ENCODE results near the gene TRIO.

The TRIO gene

GRCh38 chr5:14401639-14402038 is 258.5 kb downstream of the TRIO start:
- DNase-seq: no peak

DNA sequence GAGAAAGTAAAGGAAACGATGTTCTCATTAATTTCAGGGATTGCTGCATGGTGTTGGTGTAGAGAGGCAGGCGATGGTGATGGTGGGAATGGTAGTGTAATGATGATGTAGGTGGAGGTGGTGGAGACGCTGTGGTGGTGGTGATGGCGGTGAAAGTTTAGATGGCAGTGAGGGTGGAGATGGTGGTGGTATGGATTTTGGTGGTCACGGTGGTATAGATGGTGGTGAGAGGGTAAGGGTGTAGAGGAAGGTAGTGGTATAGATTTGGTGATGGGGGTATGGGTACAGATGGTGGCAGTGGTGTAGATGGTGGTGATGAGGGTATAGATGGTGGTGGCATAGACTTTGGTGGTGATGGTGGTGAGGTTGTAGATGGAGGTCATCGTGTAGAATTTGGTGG is 259.3 kb downstream of the TRIO start:
- no peak for DNase-seq

DNA sequence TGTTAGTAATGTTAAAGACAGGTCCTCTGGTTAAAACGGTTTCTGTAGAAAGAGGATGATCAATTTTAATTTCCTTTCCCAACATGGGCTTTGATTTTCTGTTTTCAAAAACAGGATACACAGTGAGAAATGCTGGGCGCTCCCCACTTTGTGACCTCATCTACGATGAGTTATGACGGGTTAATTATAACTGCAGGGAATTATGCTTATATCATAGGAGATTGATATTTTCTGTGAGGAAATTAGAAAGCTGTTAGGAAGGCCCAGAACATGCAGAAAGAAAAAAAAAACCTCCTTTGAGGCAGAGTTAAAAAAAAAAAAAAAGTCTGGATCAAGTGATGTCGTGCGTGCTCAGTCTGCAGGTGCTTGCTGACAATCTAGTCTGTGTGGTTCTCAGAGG is 261.6 kb downstream of the TRIO start:
- no peak for DNase-seq

- DNase-seq: no peak
These were observed 262.1 kb downstream of the TRIO start for GRCh38 chr5:14405267-14405666.

DNA sequence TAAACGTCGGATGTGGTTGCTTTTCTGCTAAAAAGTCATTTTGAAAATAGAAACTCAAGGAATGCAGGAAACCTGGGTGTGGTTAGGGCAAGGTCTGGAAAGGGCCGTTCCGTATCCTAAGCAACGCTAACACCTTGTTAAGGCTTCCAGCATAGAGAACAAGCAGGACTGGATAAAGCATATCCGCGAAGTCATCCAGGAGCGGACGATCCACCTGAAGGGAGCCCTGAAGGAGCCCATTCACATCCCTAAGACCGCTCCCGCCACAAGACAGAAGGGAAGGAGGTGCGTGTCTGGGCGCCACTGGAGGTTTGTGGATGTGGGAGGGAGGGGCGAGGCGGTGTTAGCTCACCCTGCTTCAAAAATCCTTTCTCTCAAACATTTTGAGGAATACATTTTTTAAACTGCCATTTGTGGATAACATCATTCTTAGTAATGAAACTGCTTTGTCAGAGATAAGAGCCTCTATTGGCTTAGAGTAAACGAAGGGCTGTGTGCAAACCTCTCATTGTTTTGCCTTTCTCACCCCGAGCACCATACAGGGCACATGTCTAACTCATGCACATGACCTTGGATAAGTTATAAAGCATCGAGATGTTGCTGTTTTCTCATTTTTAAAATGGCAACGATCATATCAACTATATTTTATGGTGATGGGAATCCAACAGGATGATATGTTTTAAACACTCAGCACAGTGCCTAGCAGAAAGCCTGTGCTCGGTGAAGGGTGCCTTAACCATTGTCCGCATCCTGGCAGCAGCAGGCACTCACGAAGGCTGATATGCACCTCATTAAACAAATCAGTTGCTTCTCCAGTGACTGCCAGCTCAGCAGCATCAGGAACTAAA is 262.8 kb downstream of the TRIO start:
- no peak for DNase-seq

GRCh38 chr5:14406554-14406849 is 263.4 kb downstream of the TRIO start:
- no peak for DNase-seq

DNA sequence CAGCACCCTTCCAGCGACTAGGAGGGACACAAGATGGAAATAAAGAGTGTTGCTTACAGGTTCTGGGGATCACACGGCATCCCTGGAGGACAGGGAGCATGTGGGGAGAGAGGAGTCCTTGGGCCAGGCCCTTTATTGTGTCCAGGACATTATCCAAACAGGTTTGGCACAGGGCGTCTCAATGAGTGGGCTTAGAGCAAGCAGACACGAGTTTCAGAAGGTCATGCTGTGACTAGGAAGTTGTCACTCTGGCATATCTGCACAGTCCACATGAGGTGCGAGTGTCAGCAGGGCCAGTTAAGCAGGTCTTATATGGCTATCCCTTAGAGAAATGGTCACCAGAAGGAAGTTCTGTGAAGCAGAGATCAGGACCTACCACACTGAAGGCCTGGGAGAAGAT is 263.9 kb downstream of the TRIO start:
- no peak for DNase-seq

DNA sequence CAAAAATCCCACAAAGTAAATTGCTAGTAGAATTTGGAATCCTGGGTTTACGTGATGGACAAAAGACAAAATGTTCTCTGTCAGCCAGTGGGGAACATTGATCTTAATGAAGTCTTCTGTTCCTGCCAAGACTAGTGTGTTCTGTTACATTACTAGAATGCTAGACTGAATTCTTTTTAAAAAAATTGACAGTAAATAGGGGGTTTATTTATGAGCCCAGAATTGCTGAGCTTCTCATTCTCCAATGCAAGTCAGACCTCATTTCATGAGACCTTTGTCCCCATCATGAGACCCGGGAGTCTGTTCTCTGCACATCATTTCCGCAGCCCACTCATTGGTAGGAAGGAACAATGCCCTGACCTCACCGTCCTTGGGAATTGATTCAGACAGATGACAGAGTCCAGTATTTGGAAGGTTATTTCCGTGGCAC is 264.6 kb downstream of the TRIO start:
- DNase-seq: no peak

DNA sequence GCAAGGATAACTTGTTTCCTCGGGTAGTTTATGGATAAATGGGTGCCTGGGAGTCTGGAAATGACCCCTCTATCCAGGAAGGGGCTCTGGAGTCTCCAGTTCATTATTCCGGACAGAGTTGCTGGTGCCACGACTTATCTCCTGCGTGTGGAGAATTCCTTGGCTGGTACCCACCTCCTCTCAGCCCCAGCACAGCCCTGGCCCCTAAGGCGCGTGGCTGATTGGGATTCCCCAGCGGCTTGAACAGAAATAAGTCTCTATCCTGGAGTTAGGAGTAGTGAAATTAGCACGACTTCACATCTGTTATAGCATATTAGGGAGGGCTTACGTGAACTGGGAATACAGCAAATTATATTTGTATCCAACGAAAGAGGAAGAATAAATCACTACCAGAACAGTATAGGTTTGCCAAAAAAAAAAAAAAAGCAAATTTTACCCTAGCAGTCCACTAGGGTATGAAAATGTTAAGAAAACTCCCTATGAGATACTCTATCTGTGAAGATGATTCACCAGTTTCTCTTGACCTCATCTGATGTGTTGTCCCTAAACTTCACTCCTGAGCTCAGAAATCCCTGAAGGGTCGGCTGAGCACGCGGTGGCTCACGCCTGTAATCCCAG is 265.9 kb downstream of the TRIO start:
- no peak for DNase-seq

DNA sequence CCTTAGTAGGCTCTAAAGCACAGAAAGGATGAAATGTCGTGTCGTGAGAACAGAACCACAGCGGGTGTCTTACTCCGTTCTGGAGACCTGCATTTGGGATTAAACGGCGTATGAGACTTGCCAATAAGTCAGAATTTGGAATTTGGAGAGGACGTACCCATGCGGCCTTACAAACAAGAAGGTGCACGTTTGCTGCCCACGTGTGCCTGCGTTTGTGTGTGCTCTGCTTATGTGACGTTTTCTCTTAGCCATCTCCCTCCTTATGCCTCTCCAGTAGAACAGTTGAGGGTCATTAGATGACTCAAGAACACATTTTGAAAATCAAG is 266.9 kb downstream of the TRIO start:
- DNase-seq: no peak

DNA sequence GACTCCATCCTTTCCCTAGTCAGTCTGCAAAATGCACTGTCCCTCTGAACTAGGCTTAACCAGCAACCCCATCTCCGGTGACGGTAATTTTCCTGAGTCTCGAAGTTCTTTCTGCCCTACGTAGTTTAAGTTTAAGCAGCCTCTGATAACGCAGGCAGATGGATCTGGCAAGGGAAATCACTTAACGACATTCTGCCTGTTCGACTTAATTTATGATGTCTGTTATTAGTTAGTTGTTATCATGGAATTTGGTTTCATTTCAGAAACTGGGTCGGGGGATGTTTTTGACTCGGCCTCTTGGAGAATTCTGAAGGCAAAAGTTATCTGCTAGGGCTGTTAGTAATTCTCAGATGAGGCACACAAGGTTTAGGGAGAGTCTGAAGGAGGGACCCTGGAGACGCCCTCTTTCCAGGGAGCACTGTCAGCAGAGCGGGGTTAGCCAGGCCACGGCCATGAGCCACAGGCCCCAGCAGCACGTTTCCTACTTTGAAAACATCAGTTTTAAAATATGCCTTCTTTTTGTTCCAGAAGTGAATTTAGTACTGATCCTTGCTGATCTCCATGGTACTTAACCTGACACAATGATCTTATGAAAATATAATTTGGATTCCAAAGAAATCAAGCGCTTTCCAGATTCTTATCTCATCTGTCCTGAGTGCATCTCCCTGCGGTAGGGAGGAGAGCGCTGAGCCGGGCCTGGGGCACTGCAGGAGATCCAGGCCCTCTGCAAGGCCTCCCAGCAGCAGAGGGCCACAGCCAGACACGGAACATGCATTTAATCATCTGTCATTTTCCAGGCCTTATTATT is 267.5 kb downstream of the TRIO start:
- no peak for DNase-seq

DNA sequence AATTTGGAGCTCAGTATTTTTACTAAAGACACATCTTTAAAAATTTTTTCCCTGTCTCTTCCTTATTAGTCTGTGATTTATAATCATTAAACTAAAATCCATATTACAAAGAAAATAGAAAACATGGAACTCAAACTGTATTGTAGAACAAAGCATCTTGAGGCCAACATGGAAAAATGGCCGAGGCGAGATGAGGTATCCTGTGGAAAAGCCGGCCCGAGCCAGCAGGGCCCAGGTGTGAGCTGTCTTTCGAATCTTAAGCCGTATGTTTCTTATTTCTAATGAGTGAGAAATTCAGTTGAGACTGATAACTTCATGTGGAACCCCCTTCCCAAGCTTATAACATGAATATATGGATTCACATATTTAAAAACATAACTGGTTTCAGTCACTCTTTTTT is 268.1 kb downstream of the TRIO start:
- DNase-seq: no peak

DNA sequence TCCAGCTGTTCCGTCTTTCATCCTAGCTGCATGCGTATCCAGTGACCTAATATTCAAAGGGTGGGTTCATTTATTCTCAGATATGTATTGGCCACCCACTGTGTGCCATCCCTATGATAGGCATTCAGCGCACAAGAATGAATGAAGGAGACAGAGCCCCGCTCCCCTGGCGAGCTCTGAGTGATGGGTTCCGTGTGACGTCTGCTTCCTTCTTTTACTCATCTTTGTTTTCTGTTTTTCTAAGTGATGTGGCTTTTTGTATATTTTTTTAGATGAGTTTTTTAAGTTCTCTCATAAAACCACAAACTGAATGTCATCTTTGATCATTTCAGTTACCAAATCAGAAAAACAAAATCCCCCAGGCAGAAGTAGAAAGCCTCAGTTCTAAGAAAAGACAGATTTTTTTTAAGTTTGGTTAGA is 270.2 kb downstream of the TRIO start:
- no peak for DNase-seq

- no peak for DNase-seq
These were observed 270.9 kb downstream of the TRIO start for GRCh38 chr5:14414007-14414406.

DNA sequence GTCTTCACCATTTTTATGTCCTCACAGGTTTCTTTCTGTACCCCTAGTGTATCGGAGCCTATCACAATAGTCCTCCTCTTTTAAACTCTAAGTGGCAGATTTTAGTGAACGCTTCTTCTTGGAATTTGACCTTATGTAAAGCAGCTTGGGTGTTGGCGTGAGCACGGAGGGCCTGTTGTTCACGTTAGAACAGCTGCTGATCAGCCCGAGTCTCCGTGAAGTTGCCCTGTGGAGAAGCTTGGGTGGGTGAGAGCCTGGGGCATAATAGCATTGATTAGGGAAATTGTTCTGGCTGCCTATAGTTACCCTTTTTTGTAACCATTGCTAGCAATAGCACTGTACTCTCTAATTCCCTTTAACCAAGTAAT is 271.5 kb downstream of the TRIO start:
- no peak for DNase-seq

GRCh38 chr5:14415024-14415697 is 272.0 kb downstream of the TRIO start:
- no peak for DNase-seq

DNA sequence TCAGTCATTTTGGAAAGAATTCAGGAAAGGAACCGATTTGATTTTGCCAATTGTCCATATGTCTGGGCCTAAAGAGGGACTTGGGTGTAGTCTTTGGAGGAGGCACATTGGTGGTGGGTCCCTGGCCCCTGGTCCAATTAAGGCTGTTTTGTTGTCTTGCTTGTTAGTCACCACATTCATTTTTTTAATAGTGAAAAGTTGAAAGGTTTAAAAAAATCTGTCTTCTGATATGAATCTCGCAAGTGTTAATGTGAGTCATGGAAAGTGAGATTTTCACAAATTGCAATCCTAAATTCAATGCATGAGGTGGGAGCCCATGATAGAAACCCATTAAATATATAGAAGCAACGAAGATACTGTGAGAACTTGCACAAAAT is 272.5 kb downstream of the TRIO start:
- DNase-seq: no peak

- DNase-seq: no peak
These were observed 273.6 kb downstream of the TRIO start for GRCh38 chr5:14416621-14417275.

DNA sequence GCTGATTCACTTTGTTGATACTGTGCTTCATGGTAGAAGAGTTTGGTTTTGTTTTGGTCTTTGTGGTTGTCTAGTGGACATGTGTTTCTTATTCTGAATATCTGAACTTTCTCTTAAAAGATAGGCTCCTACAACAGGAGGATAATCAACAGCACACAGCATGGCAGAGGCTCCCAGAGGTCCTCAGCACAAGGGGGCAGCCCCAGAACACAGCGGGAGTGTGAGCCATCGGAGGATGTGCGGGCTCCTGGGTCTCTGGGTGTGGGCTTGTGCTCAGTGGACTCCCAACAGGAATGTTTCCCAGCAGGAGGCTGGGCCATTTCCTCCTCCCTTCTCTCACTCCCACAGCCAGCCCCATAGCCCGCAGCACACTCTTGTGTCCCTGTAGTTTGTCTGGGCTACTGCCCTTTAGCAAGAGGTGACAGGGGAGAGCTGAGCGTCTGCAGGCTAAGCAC is 274.2 kb downstream of the TRIO start:
- no peak for DNase-seq

DNA sequence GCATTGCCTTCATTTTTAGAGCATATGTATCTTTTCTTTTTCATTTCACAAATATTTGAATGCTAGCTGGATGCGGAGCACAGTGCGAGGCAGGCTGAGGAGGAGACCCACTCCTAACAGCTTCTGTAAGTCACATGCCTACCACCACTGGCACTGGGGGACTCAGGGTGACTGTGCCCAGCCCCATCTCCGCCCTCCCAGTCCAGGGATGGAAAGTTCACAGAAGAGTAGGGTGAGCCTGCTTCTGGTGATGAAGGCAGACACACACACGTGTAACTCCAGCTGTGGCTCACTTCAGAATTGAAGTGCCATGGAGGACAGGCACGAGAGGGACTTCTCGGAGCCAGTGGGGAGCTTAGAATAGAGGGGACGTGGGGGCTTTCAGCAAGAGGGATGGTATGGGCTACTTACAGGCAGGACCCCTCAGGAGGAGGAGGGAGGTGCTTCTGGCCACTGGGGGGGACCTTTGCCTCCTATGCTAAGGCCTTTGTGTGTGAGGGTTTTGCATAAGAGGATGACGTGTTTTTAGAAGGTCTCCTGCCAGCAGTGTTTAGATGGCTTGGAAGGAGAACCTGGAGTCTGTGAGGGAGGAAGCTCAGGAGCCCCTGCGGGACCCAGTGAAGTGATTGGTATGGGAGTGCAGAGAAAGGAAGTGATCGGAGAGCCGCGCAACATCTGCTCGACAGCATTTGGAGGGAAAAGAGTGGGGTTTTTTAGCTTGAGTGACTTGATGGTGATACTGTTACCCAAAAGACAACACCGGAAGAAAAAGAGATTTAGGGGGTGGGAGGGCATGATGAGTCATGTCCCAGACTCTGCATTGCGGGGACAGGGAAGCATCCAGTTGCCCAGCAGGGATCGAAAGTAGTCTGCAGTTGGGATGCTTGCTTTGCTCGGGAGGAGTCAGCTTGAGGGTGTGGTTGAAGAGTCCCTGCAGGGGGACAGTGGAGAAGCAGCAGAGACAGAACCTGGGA is 274.9 kb downstream of the TRIO start:
- no peak for DNase-seq

GRCh38 chr5:14419686-14420085 is 276.5 kb downstream of the TRIO start:
- DNase-seq: no peak

All from MV-4-11 (cell line).